ENCODE measurements around the gene LTBP2. TPM values are rescaled to one million over a fixed set of nuclear protein-coding genes. Genes with fewer than 3 reads are reported as not detected.

LTBP2 gene
- polyA plus RNA-seq, 2 of the 4 experiments (the other 2 are of a cell fraction), result 4.9 to 14.4 TPM

GRCh38 chr14:74585406-74586335, 26.4 kb downstream of the LTBP2 start:
- peak overlapping the region; percentile 73 to 95; a peak in 5 of 6 replicates for H3K27ac ChIP-seq

GRCh38 chr14:74584951-74585350, 27.1 kb downstream of the LTBP2 start:
- CTCF ChIA-PET, result interaction anchor here (1.2 to 13.9 kb wide), 4 partner anchors 10 to 84 kb away, joined by 3 to 120 read pairs (median 10); partner anchors contain the start of gene LTBP2

More at GRCh38 chr14:74585406-74586335, 26.4 kb downstream of the LTBP2 start:
- Histone ChIP-seq H3K4me2 (no peak overlapping the region), H3K4me3 (no peak overlapping the region), H3K9me3 (no peaks in the 10 kb centered on the region), H3K4me1 (peaks cover 35% of the 10 kb centered on the region)
- ATAC-seq (no peak), FAIRE-seq (no peak), DNase-seq (ENCODE audit: low read depth in 1 of 2, low spot score in 1 of 2) (no peak)
- POLR2A ChIA-PET, result interaction anchor here (1.6 kb wide), 1 partner anchor 14 kb away, joined by 10 read pairs; no protein-coding TSS in a partner anchor
- CTCF ChIA-PET, result interaction anchor here (0.9 to 13.9 kb wide), 5 partner anchors 11 to 85 kb away, joined by 3 to 120 read pairs (median 4); partner anchors contain the start of gene LTBP2
- WGBS (ENCODE audit: missing lambda C conversion rate), result 88% methylated on average over 31 of the region's 33 CpGs
- TF ChIP-seq EHMT2 (IDR thresholded peaks at IDR 0.05; ENCODE audit: low read depth), result no peak
- TF ChIP-seq CBX8 (IDR thresholded peaks at IDR 0.05), result no peak

GRCh38 chr14:74583689-74584434, 28.2 kb downstream of the LTBP2 start:
- H3K4me1 ChIP-seq, result peaks cover 54% of the 10 kb centered on the region
- peak overlapping the region; percentile 34 for H3K4me2 ChIP-seq
- H3K9me3 ChIP-seq, result no peaks in the 10 kb centered on the region
- no peak overlapping the region for H3K4me3 ChIP-seq
- WGBS (ENCODE audit: missing lambda C conversion rate), result 52% methylated on average over 6 of the region's 6 CpGs
- POLR2A ChIA-PET, result interaction anchor here (0.5 to 1.6 kb wide), 4 partner anchors 12 to 81 kb away, joined by 4 to 10 read pairs (median 8); no protein-coding TSS in a partner anchor
- CTCF ChIA-PET, result interaction anchor here (0.7 to 13.9 kb wide), 6 partner anchors 9 to 202 kb away, joined by 3 to 120 read pairs (median 4); partner anchors contain the start of gene LTBP2
- DNase-seq (ENCODE audit: low read depth in 1 of 2, low spot score in 1 of 2) (peak; percentile 81 to 84), ATAC-seq (peak; percentile 78 to 81), FAIRE-seq (peak; percentile 61)
- H3K27ac ChIP-seq, result peak overlapping the region; percentile 83 to 95; a peak in 5 of 6 replicates
- TF ChIP-seq KDM1A (IDR thresholded peaks at IDR 0.05; ENCODE audit: low read depth) (no peak), ZNF302 (CRISPR knock-in tag; IDR thresholded peaks at IDR 0.05) (no peak), RAD21 (conservative IDR thresholded peaks at IDR 0.05 in 1 of 2, IDR thresholded peaks at IDR 0.05 in 1 of 2) (no peak), MAFK (IDR thresholded peaks at IDR 0.05; ENCODE audit: partially characterized antibody) (peak; percentile 52), HES2 (IDR thresholded peaks at IDR 0.05) (no peak), RNF2 (IDR thresholded peaks at IDR 0.05; ENCODE audit: borderline replicate concordance, low read depth) (no peak), HOXB5 (CRISPR knock-in tag; IDR thresholded peaks at IDR 0.05) (no peak), FOSL2 (IDR thresholded peaks at IDR 0.05) (no peak), FOSL2 (CRISPR knock-in tag; IDR thresholded peaks at IDR 0.05) (peak; percentile 44), BHLHE40 (IDR thresholded peaks at IDR 0.05; ENCODE audit: low read depth, low read length) (no peak), HOXA7 (CRISPR knock-in tag; IDR thresholded peaks at IDR 0.05) (no peak), GATA3 (IDR thresholded peaks at IDR 0.05; ENCODE audit: borderline replicate concordance) (no peak), FOSB (CRISPR knock-in tag; IDR thresholded peaks at IDR 0.05) (no peak), CBX8 (IDR thresholded peaks at IDR 0.05) (no peak), SREBF2 (IDR thresholded peaks at IDR 0.05) (no peak), CBX2 (IDR thresholded peaks at IDR 0.05; ENCODE audit: borderline replicate concordance, low read depth) (no peak), CHD4 (IDR thresholded peaks at IDR 0.05; ENCODE audit: borderline replicate concordance) (no peak), MAZ (IDR thresholded peaks at IDR 0.05; ENCODE audit: borderline replicate concordance, low read depth, low read length) (no peak), CHD2 (IDR thresholded peaks at IDR 0.05; ENCODE audit: low read length, partially characterized antibody) (no peak), ZC3H11A (IDR thresholded peaks at IDR 0.05) (no peak), KDM5A (IDR thresholded peaks at IDR 0.05) (no peak), NFE2L2 (conservative IDR thresholded peaks at IDR 0.05; ENCODE audit: low read length) (no peak), NPAS2 (CRISPR knock-in tag; IDR thresholded peaks at IDR 0.05; ENCODE audit: borderline replicate concordance) (no peak), POLR2A (IDR thresholded peaks at IDR 0.05; ENCODE audit: low read length) (no peak), MYC (IDR thresholded peaks at IDR 0.05; ENCODE audit: borderline replicate concordance, low read length) (no peak), MAX (IDR thresholded peaks at IDR 0.05) (peak; percentile 28; the same call in 1 of the 2 replicates), FOXS1 (CRISPR knock-in tag; IDR thresholded peaks at IDR 0.05) (no peak), ZFP36 (IDR thresholded peaks at IDR 0.05; ENCODE audit: borderline replicate concordance, partially characterized antibody) (no peak), ATOH8 (CRISPR knock-in tag; IDR thresholded peaks at IDR 0.05; ENCODE audit: low read depth) (peak; percentile 13; the same call in 1 of the 2 replicates)

More at GRCh38 chr14:74584951-74585350, 27.1 kb downstream of the LTBP2 start:
- no peak for DNase-seq (ENCODE audit: low read depth in 1 of 2, low spot score in 1 of 2)
- Histone ChIP-seq H3K4me2 (0 out of 3 replicates have a peak overlapping the region, but pooled peaks have one; percentile 34), H3K27ac (peak overlapping the region; percentile 73 to 95; a peak in 5 of 6 replicates), H3K9me3 (no peaks in the 10 kb centered on the region), H3K4me1 (peaks cover 43% of the 10 kb centered on the region), H3K4me3 (no peak overlapping the region)
- POLR2A ChIA-PET, result interaction anchor here (1.6 kb wide), 1 partner anchor 13 kb away, joined by 10 read pairs; no protein-coding TSS in a partner anchor
- TF ChIP-seq MAFK (IDR thresholded peaks at IDR 0.05; ENCODE audit: partially characterized antibody), result no peak
- no peak for FAIRE-seq
- no peak for ATAC-seq
- WGBS (ENCODE audit: missing lambda C conversion rate), result 75% methylated on average over 5 of the region's 5 CpGs
